HUES64 (cell line): Measurements from ENCODE around the gene NKD1.

Experiments
- H3K27ac ChIP-seq: 2 replicates; pipeline ENCODE4 v1.7.0; 2013; ENCODE audit warnings: low read depth, low read length, inconsistent platforms
- H3K27me3 ChIP-seq: 2 replicates; pipeline ENCODE4 v1.6.1; 2013; ENCODE audit warnings: mild to moderate bottlenecking, low read length; ENCODE audit not compliant: insufficient read depth
- H3K36me3 ChIP-seq: 2 replicates; pipeline ENCODE4 v1.6.1; 2013; ENCODE audit warnings: mild to moderate bottlenecking, low read length; ENCODE audit not compliant: insufficient read depth
- H3K4me1 ChIP-seq: 2 replicates; pipeline ENCODE4 v1.6.1; 2013; ENCODE audit warnings: mild to moderate bottlenecking, low read length, moderate library complexity; ENCODE audit not compliant: insufficient read depth
- H3K4me3 ChIP-seq: 2 replicates; pipeline ENCODE4 v1.5.1; 2013; ENCODE audit warnings: mild to moderate bottlenecking, low read length, moderate library complexity
- H3K9ac ChIP-seq: 2 replicates; pipeline ENCODE4 v1.6.1; 2013; ENCODE audit warnings: mild to moderate bottlenecking, low read depth, low read length
- H3K9me3 ChIP-seq: 2 replicates; pipeline ENCODE4 v1.6.1; 2013; ENCODE audit warnings: low read depth, low read length; ENCODE audit not compliant: insufficient read depth
- WGBS: fragments of 150-250, 120-280 bp; methylation state at CpG from one replicate; pipeline ENCODE4 v1.1.7; 2013; ENCODE audit warnings: missing lambda C conversion rate; 5-methylcytosine and 5-hydroxymethylcytosine counted together

Gene NKD1

GRCh38 chr16:50584033-50584722, 36.0 kb downstream of the NKD1 start:
- Histone ChIP-seq H3K9me3 (no peaks in the 10 kb centered on the region), H3K4me1 (peaks cover 10% of the 10 kb centered on the region; the same call in 1 of the 2 replicates), H3K27me3 (no peaks in the 10 kb centered on the region), H3K4me3 (no peak overlapping the region), H3K9ac (no peak overlapping the region), H3K27ac (no peak overlapping the region), H3K36me3 (no peaks in the 10 kb centered on the region)
- WGBS, result 88% methylated on average over 6 of the region's 6 CpGs

GRCh38 chr16:50585331-50585776, 37.2 kb downstream of the NKD1 start:
- H3K36me3 ChIP-seq, result no peaks in the 10 kb centered on the region
- no peak overlapping the region for H3K27ac ChIP-seq
- H3K4me1 ChIP-seq, result peaks cover 10% of the 10 kb centered on the region; the same call in 1 of the 2 replicates
- 91% methylated on average over 16 of the region's 16 CpGs for WGBS
- no peak overlapping the region for H3K4me3 ChIP-seq
- H3K27me3 ChIP-seq, result no peaks in the 10 kb centered on the region
- no peak overlapping the region for H3K9ac ChIP-seq
- H3K9me3 ChIP-seq, result no peaks in the 10 kb centered on the region

DNA sequence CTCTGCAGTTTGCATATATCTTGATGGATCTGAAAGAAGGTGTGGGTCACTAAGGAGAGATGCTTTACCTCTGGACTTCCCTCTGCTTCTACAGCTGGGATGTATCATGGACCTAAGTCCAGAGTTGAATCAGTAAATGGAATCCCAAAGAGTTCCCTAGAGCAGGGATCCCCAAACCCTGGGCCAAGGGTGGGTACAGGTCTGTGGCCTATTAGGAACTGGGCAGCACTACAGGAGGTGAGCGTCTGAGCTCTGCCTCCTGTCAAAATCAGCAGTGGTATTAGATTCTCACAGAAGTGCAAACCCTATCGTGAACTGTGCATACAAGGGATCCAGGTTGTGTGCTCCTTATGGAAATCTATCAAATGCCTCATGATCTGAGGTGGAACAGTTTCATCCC, 39.3 kb downstream of the NKD1 start:
- no peaks in the 10 kb centered on the region for H3K36me3 ChIP-seq
- no peak overlapping the region for H3K9ac ChIP-seq
- H3K9me3 ChIP-seq, result no peaks in the 10 kb centered on the region
- WGBS, result 100% methylated on average over 2 of the region's 2 CpGs
- no peak overlapping the region for H3K4me3 ChIP-seq
- H3K27ac ChIP-seq, result no peak overlapping the region
- H3K27me3 ChIP-seq, result no peaks in the 10 kb centered on the region
- H3K4me1 ChIP-seq, result peaks cover 3% of the 10 kb centered on the region; the same call in 1 of the 2 replicates

DNA sequence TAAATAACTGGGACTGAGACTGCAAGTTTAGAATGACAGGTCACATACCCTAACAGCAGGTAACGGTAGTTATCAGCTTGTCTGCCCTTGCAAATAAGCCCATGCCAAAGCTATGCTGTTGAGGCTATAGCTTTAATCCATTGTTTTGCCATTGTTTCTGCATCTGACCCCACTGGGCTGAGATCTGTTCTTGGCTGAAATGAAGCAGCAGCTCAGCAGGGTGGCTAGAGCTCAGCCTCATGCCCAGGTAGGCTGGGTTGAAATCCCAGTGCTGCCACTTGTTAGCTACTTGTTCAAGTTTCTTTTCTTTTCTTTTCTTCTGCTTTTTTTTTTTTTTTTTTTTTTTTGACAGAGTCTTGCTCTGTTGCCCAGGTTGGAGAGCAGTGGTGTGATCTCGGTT, 40.1 kb downstream of the NKD1 start:
- Histone ChIP-seq H3K4me3 (no peak overlapping the region), H3K9ac (no peak overlapping the region), H3K36me3 (no peaks in the 10 kb centered on the region), H3K9me3 (no peaks in the 10 kb centered on the region), H3K27ac (no peak overlapping the region), H3K27me3 (no peaks in the 10 kb centered on the region), H3K4me1 (peaks cover 3% of the 10 kb centered on the region; the same call in 1 of the 2 replicates)
- WGBS, result 76% methylated on average over 2 of the region's 2 CpGs

DNA sequence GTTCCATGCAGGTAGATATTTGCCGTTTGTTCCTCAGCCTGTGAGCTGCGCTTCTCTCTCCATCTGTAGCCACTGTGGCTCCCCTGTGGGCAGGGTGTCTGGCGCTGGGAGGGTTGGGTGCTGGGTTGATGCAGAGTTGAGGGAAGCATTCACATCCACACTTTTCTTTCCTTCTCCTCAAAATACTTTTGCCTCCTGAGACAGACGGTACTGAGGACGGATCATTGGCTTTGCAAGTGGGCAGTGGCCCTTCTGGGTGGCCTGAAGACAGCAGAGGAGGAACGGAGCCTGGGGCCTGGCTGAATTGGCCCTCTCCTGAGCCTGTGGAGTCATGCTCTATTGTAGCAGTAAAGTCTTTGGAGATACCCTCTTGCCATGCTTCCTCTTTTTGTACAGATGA, 43.0 kb downstream of the NKD1 start:
- H3K27me3 ChIP-seq, result no peaks in the 10 kb centered on the region
- H3K27ac ChIP-seq, result no peak overlapping the region
- H3K9ac ChIP-seq, result no peak overlapping the region
- 92% methylated on average over 6 of the region's 6 CpGs for WGBS
- H3K4me3 ChIP-seq, result no peak overlapping the region
- peaks cover 7% of the 10 kb centered on the region; the same call in 1 of the 2 replicates for H3K4me1 ChIP-seq
- H3K36me3 ChIP-seq, result no peaks in the 10 kb centered on the region
- H3K9me3 ChIP-seq, result no peaks in the 10 kb centered on the region

- Histone ChIP-seq H3K9me3 (no peaks in the 10 kb centered on the region), H3K4me3 (no peak overlapping the region), H3K9ac (no peak overlapping the region), H3K27ac (no peak overlapping the region), H3K4me1 (peaks cover 7% of the 10 kb centered on the region; the same call in 1 of the 2 replicates), H3K27me3 (no peaks in the 10 kb centered on the region), H3K36me3 (no peaks in the 10 kb centered on the region)
- WGBS, result 80% methylated on average over 24 of the region's 24 CpGs
Observed at GRCh38 chr16:50591800-50592771, 43.9 kb downstream of the NKD1 start.

GRCh38 chr16:50592996-50593395, 44.8 kb downstream of the NKD1 start:
- H3K4me3 ChIP-seq, result no peak overlapping the region
- H3K36me3 ChIP-seq, result no peaks in the 10 kb centered on the region
- H3K9me3 ChIP-seq, result no peaks in the 10 kb centered on the region
- no peaks in the 10 kb centered on the region for H3K27me3 ChIP-seq
- 93% methylated on average over 7 of the region's 7 CpGs for WGBS
- H3K27ac ChIP-seq, result no peak overlapping the region
- no peak overlapping the region for H3K9ac ChIP-seq
- H3K4me1 ChIP-seq, result peaks cover 7% of the 10 kb centered on the region; the same call in 1 of the 2 replicates

DNA sequence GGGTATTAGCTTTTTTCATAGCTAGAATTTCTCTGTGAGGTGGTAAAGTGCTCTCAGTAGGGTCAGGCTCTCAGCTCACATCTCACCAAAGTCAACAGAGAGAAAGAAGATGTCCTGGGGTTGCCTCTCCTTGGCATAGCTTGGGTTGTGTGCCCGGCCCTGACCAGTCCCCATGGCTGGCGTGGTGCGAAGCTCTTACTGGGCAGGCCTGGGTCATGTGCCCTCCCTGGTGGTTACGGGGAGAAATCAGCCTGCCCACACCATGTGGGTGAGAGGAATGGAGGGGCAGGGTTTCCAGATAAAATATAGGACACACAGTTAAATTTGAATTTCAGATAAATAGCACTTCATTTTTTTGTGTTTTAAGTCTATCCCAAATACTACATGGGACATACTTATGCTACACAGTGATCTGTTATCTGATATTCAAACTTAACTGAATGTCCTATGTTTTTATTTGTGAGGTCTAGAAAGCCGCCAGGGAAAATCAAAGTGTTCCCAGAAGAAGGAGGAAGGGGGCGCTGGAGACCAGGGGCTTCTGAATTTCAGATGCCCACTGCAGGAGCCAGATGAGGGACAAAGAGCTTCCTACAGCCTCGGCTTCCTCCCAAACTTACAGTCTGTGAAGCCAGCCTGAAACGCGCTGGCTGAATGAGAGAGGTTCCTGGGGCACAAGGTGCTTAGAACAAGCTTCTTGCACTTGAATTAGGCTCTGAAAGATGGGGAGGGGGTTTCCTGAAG, 45.4 kb downstream of the NKD1 start:
- H3K4me1 ChIP-seq, result peaks cover 7% of the 10 kb centered on the region; the same call in 1 of the 2 replicates
- H3K27me3 ChIP-seq, result no peaks in the 10 kb centered on the region
- no peaks in the 10 kb centered on the region for H3K36me3 ChIP-seq
- H3K9me3 ChIP-seq, result no peaks in the 10 kb centered on the region
- 56% methylated on average over 8 of the region's 9 CpGs for WGBS
- H3K4me3 ChIP-seq, result no peak overlapping the region
- no peak overlapping the region for H3K27ac ChIP-seq
- no peak overlapping the region for H3K9ac ChIP-seq

- WGBS, result 92% methylated on average over 17 of the region's 17 CpGs
Observed at GRCh38 chr16:50594308-50595260, 46.4 kb downstream of the NKD1 start.

GRCh38 chr16:50595859-50596258, 47.7 kb downstream of the NKD1 start:
- Histone ChIP-seq H3K9me3 (no peaks in the 10 kb centered on the region), H3K36me3 (no peaks in the 10 kb centered on the region), H3K4me1 (peaks cover 7% of the 10 kb centered on the region; the same call in 1 of the 2 replicates)

More at GRCh38 chr16:50594308-50595260, 46.4 kb downstream of the NKD1 start:
- no peaks in the 10 kb centered on the region for H3K36me3 ChIP-seq
- peaks cover 7% of the 10 kb centered on the region; the same call in 1 of the 2 replicates for H3K4me1 ChIP-seq
- H3K27me3 ChIP-seq, result no peaks in the 10 kb centered on the region
- H3K27ac ChIP-seq, result no peak overlapping the region
- no peaks in the 10 kb centered on the region for H3K9me3 ChIP-seq
- H3K4me3 ChIP-seq, result no peak overlapping the region
- H3K9ac ChIP-seq, result no peak overlapping the region

More at GRCh38 chr16:50595859-50596258, 47.7 kb downstream of the NKD1 start:
- Histone ChIP-seq H3K4me3 (no peak overlapping the region), H3K27ac (no peak overlapping the region), H3K27me3 (no peaks in the 10 kb centered on the region), H3K9ac (no peak overlapping the region)
- WGBS, result 86% methylated on average over 2 of the region's 2 CpGs
